ENCODE data around the gene DNAH1.

GRCh38 chr3:52401551-52401950 is 85.4 kb downstream of the DNAH1 start:
- TF ChIP-seq CTCF (IDR thresholded peaks at IDR 0.05) (no peak), EP300 (IDR thresholded peaks at IDR 0.05) (no peak), POLR2A (IDR thresholded peaks at IDR 0.05) (no peak)

Measured in gastroesophageal sphincter (tissue), 3 donors.